ENCODE data around the gene PACSIN2.

PACSIN2 gene

DNA sequence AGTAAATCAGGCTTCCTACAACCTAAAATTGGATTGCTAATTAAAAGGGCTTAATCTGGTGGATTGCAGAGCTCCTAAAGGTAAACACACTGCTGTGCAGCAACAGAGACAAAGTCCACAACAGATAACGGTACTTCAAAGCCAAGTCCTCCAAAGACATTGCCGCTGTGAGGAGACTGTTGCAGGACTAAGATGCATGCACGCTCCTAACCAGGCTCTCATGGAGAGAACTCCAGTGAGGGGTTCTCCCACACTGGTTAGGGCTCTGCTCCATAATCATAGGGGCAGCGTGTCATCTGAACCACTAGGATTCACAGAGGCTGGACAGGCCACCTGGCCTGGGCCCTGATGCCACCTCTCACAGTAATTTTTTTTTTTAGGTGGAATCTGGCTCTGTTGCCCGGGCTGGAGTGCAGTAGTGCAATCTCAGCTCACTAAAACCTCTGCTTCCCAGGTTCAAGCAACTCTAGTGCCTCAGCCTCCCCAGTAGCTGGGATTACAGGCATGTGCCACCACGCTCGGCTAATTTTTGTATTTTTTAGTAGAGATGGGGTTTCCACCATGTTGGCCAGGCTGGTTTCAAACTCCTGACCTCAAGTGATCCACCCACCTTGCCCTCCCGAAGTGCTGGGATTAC lies 101.0 kb downstream of the PACSIN2 start:
- FAIRE-seq, result no peak
- no peak for DNase-seq (ENCODE audit: insufficient read length, low spot score)

DNA sequence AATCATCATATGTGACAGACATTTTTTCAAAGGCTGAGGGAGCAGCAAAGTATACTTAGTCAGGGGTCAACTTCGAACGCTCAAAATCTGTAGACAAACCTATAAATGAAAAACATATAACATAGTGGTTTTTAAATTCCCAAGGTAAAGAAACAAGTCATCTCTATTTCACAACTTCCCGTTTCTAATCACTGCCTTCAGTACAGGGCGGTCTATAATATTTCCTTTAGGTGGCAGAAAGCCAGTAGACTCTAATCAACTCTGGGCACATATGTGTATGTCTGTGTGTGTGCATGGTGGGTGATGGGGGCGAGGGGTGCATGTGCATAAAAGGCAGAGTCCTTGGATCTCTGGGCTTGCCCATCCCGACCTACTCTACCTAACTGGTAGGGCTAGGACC lies 102.9 kb downstream of the PACSIN2 start:
- FAIRE-seq, result no peak
- DNase-seq (ENCODE audit: insufficient read length, low spot score), result no peak

DNA sequence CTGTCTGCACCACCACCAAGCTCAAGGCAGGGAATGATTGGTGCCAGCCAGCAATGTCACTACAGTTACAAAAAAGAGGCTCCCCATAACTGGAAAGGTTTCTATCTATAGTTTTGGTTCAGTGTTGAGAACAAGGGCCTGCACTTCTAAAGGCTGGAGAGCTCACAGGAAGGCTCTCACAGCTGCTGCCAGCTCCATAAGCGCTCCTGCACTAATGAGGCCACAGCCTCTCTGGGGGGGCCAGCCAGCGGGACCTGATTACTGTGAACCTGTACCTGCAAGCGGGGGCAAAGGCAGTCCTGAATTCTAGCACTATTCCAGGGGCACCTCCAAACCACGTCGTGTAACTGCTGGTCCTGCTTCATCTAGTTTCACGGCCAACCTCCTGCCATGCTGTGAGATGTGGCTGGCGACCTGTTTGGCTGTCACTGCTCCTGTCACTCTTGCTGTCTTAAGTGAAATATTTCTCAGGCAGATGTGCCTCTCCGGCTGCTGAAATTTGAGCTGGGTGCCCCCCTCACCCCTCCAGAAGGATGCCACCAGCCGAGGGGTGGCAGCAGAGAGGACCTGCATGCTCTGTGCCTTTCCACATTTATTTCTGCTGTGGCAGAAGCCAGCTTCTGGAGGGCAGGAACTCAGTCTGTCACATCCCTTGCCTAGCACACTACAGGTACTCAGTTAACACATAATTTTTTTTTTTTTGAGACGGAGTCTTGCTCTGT lies 104.6 kb downstream of the PACSIN2 start:
- no peak for DNase-seq (ENCODE audit: insufficient read length, low spot score)
- FAIRE-seq, result no peak

DNA sequence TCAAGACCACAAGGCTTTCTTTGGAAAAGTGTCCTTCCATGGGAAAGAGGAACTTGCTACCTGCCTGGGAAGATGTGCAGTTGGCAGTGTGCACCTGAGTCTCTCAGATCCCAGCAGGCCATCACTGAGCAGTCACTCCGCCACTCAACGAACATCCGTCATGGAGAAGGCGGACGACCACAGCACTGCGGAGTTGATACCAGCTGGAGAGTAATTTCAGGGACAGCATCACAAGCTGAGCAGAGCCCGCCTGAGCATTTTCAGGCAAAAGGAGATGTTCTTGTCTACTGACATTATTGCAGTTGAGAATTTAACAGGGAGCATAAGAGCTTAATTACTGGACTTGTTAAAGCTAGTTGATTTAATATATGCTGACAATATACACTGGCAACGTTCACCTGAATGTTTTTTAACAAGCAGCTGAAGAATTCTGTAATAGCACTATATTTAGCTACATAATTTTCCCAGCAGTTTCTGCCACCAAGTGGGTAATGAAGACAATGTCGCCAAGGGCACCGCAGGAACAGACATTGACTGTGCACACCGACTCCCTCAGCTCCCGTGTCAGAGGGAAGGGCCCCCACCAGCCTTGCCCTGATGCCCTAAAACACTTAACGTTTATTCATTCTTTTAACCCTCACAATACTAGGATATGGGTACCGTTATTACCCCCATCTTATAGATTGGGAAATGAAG lies 105.4 kb downstream of the PACSIN2 start:
- DNase-seq (ENCODE audit: insufficient read length, low spot score) (no peak), FAIRE-seq (no peak)

DNA sequence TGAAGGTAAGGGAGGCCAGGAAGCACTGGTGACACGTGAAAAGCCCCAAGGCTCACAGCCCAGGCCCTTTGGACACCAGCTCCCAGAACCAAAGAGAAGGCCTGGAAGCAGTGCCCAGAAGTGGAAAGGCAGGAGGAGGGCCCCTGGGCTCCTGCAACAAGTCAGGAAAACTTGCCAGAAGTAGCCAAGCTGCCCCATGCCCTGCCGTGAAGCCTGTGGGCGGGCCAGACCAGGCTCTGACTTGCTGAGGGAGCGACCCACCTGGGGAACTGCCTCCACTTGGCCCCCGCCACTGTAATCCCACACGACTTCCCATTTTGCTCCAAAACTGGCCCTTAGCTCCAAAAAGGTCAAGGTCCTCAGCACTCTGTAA lies 106.6 kb downstream of the PACSIN2 start:
- FAIRE-seq (no peak), DNase-seq (ENCODE audit: insufficient read length, low spot score) (no peak)

DNA sequence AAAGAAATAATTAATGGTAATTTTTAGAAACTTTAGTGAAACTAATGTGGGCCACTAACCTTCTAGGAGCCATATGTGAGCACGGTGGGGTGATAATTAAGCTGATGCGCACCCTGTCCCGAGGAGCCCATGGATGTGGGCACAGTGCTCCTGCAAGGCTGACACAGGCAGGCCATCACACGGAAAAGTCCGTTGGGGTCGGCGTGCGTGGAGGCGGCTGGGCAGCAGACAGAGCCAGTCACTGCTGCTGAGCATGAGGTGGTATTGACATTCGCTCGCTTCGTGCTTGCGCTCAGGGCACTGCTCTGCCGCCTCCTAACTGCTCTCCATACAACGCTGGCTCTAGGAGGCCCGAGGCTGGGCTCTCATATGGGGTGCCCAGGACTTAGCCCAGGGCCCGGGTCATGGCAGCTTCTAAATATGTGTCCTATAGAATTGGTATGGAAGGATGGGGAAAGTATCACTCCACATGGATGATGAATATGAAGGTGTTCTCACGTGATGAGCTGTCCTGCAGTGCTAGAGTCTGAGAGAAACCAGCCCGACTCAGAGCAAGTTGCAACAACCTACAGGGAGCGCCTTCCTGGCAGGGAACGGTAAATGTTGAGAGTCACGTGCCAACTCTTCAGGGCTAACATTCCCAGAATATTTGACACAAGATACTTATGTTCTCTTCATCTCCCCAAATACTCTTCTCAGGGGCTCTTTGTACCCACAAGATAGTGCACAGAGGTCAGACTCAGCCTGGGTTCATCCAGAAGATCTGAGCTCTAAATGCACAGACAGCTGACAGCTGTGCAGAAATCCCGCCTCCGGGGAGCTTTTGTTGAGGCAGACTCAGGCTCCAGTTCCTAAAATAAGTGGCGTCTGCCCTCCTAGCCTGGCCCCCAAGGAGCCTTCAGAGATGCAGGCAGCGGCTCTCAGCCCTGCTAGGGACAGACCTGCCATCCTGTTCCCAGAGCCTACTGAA lies 107.3 kb downstream of the PACSIN2 start:
- DNase-seq (ENCODE audit: insufficient read length, low spot score), result no peak
- no peak for FAIRE-seq

DNA sequence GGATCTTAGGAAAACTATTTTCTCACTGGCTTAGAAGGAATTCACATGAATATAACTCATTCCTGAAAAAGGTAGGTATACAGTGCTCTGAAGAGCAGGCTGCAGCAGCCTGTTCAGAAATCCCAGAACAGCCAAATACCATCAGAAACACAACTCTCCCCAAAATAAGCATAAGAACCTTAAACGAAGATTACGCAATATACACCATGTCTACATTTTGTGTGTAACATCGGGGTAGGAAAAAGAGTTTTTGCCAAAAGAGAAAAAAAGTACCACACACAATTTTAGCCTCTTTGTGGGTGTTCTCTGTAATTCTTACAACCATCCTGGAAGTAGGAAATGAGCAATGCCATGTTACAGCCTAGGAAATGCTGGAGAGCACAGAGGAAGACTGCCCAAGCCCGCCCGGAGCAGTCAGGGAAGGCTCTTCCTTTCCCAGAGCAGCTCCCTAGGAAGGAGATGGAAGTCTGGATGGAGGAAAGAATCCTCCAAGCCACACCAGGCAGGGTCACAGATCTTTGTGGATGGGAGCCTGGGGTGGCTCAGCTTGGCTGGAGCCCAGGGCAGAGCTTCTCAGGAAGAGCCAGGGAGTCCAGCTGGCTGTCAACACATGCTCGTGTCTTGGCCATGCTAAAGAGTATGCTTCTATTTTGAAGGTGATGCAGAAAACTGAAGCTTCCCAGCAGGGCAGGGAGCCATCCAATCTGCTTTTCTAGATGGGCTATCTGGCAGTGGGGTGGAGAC lies 108.2 kb downstream of the PACSIN2 start:
- DNase-seq (ENCODE audit: insufficient read length, low spot score) (no peak), FAIRE-seq (no peak)

DNA sequence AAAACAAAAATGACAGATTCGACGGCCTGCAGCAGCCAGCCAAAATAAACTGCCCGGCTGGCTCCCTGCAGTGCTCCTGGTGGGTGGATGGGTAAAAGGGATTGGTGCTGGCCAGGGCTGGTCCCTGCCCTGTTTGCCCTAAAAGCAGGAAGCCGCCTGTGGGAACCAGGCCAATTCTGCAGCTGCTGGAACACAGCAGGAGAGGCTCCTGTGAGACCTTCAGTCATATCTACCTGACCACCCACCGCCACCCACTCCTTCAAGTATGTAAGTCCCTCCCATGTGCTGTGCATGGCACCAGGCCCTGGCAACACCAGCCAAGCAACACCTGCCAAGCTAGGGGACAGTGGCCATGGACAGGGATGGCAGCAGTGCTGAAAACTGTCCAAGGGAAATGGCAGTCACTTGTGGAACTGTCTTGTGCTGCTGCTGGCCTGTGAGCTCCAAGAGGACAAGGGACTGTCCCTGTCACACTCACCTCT lies 109.2 kb downstream of the PACSIN2 start:
- FAIRE-seq (no peak), DNase-seq (ENCODE audit: insufficient read length, low spot score) (no peak)

DNA sequence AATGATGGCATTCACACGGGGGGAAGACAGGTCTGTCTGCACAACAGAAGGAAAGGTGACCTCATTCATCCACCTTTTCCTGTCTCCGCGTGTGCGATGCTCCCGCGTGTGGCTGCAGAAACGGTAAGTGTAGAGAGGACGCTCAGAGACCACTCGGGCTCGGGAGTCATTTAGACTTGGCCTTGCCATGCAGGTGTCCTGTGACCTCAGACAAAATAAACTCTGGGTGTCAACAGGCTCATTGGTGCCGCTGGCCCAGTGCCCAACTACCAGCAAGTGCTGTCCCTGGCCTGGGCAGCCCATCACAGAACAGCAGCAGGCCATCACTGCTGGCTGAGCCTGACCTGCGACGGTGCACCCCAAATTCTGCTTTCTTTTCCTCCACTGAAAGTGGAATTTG lies 109.7 kb downstream of the PACSIN2 start:
- DNase-seq (ENCODE audit: insufficient read length, low spot score) (no peak), FAIRE-seq (no peak)

DNA sequence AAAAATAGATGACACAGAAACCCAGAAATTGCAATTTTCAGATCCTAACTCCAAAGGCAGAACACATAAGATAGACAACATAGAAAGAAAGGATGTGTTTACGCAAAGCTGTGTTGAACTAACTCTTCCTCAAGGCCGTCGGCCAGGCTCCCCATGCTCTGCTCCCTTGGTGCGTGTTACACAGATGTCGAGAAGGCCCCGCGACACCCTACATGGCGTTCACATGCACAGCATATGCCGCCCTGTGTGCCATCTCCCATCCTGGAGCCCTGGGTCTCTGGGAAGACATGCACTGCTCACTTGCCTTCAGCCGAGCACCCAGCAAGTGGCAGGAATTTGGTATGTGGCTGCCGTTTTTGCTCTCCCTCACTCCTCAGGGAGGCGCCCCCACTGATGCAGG lies 110.9 kb downstream of the PACSIN2 start:
- DNase-seq (ENCODE audit: insufficient read length, low spot score) (no peak), FAIRE-seq (no peak)

DNA sequence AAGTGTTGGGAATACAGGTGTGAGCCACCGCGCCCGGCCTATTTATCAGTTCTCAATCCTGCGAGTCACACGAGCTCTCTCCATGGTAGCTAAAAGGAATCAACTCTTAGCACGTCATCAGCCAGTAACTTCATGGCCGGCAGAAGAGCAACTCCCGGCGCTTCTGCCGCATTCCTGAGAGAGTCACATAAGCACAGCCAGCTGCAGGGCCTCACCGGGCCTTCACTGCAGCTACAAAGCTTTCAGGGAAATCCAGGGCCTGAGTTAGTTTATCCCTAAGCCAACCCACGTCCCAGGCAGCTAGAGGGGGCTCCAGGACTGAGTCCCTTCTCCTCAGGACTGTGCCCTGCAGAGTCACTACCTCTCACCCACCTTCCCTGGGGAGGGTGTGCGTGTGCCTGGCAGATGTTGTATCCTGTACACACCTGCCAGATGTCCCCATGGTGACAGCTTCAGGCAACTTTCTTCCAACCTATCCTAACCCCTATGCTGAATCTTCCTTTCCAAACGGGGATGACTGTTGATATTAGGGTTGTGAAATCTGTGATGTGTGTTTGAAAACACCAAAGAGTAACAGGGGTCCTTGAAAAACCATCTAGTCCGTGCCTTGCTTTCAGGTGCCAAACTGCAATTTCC lies 112.0 kb downstream of the PACSIN2 start:
- no peak for DNase-seq (ENCODE audit: insufficient read length, low spot score)
- no peak for FAIRE-seq

DNA sequence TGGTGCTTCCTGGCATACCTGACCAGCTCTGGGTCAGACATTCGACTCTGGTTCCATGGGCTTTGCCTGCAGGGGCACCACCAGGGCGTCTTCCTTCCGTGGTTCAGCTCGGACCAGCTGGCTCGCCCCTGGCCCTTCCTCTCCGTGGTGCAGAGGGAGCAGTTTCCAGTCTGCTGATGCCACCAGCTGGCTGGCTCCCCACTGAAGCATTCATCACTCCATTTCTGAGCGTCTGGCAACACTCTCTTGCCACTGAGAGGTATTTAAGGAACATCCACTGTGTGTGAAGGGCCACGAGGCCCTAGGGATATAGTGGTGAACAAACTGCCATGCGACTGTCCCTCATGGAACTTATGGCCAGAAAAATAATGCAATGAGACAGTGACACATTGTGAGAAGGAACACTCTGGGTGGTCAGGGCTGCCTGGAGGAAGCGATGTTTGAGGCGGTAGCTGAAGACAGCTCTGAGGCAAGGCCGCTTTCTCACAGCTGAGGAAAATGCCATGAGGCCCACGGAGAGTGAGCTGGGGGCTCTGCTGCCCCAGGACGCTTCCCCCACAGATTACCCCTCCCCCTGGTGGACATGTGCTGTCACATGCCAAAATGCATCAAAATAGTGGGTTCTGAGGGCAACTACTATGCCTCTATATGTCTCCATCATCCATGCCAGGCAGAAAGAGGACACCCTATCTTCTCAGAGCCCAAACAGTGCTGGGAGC lies 113.0 kb downstream of the PACSIN2 start:
- no peak for FAIRE-seq
- no peak for DNase-seq (ENCODE audit: insufficient read length, low spot score)

DNA sequence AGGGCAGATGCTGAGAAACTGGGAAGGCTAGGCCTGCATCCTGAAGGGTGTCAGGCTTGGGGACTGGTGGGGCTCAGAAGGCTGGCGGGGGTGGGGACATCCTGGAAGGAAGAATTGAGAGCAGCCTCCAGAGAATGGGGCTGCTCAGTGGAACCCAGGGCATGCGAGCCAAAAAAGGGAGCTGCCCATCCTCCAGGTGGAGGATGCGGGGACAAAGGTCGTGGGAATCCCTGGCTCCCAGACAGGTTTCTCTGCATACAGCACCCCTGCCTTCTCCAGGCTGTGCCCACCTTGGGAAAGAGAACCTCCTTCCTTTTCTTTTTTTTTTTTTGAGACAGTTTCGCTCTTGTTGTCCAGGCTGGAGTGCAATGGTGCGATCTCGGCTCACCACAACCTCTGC lies 117.0 kb downstream of the PACSIN2 start:
- FAIRE-seq (no peak), DNase-seq (ENCODE audit: insufficient read length, low spot score) (no peak)

DNA sequence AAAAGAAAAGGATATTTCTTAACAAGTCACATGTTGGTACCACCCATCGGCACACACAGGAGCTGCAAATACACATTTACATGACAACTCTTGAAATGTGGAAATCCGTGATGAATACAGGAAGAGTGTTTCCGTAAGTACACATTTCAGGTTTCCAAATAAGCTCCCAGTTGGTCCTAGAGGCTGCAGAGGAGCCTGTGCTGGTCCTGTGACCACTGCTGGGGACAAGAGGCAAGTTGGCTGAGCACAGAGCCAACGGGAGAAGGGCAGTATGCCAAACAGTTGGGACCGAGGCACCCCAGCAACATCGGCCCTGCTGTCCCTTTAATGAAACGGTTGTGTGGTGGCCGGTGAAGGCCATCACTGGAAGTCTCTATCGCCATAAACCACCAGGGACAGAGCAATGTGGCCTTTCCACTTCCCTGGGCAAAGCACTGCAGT lies 119.4 kb downstream of the PACSIN2 start:
- FAIRE-seq (no peak), DNase-seq (ENCODE audit: insufficient read length, low spot score) (no peak)

DNA sequence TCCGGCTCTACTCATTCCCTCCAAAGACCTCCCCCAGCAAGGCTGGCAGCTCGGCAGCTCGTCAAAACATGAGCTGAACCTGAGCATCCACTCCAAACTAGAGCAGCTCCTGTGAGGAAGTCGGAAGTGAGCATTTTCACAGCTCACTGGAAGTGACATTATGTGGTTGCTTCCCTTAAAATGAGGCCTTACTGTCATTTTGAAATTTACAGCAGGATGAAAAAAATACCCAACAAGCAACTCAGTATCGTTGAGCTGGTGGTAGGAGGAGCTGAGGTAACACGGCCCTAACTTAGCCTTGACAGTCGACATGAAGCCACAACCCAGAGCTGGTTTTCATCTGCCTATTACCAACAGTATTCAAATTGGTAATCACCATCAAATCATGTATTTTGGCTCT lies 119.9 kb downstream of the PACSIN2 start:
- FAIRE-seq (no peak), DNase-seq (ENCODE audit: insufficient read length, low spot score) (no peak)

DNA sequence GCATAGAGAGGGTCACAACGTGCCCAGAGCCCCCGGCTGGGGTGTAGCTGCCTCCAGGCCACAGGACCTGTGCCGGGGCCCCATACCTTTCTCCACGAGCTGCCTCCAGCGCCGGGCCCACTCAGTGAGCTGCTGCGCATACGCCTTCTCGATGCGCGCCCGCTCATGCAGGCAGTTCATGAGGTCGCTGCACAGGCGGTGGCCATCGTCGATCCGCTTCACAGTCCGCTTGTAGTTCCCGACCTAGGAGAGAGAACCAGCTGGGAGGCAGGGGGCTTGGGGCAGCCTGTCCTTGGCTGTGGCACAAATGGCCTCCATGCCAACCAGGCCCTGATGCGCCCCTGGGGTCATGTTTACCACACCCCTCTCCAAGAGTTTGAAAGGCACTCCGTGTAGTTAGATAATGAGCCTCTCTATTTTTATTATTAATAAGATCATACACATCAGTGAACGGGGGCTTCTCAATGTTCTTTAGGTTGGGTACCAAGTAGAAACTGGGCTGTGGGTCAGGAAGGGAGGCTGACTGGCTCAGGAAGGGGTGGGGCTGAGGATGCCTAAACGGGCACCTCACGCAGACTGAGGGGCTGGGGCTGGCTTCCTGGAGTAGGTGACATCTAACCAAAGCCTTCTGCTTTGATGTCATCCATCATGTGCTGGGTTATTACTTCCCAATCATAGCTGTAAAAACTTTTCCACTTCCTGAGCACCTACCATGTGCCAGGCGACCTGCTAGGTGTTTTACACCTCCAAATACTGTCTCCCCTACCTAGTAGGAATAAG lies 121.4 kb downstream of the PACSIN2 start:
- no peak for DNase-seq (ENCODE audit: insufficient read length, low spot score)
- no peak for FAIRE-seq

DNA sequence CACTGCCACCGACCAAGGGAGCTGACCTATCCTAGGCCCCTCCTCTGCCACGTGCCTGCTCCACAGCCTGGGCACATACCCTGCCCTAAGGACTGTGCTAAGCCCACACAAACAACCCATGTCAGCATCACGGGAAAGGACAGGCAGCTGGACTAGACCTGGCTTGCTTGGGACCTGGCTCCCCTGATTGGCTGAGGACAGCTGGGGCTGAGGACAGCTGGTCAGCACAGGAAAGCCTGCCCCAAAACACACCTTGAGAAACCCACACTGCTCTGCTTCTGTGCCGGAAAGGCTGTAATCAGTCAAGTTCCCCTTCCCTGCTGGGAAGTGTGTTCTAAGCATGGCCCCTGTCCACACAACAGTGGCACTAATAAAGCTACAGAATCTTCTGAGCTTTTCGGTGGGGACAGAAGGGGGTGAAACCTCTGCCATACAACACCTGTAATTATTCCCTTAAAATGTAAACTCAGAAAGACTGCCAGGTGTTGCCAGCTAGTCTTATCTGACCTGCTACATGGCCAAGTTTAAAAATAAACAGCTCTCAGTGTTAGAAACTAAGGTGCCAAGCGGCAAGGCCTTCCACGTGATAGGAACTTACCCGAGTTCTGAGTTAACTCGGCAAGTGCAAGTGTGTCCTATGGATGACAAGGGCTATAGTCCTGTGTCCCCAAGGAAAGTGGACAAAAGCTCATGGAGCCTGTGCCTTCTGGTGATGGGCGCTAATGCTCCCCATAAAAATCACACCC lies 122.2 kb downstream of the PACSIN2 start:
- no peak for FAIRE-seq
- DNase-seq (ENCODE audit: insufficient read length, low spot score), result no peak

Data from HTR-8/SVneo (cell line).